SU-DHL-6 (cell line): ENCODE measurements around the gene ZBTB17.

Experiments
- EZH2phosphoT487 ChIP-seq: fragments of 200-600 bp; sonication (generic), shearing (Covaris generic); conservative IDR thresholded peaks from 2 replicates; pipeline ENCODE4 v1.6.1; 2018; ENCODE audit warnings: mild to moderate bottlenecking, antibody characterized with exemption, low read length, moderate library complexity, mixed read lengths
- TF ChIP-seq, protein P1 (sequence below): fragments of 200-600 bp; sonication (generic); IDR thresholded peaks from one replicate; pipeline ENCODE4 v1.5.1; 2017; ENCODE audit warnings: antibody characterized with exemption, mild to moderate bottlenecking, low read length, moderate library complexity; ENCODE audit not compliant: insufficient read depth, poor library complexity, severe bottlenecking

DNA sequence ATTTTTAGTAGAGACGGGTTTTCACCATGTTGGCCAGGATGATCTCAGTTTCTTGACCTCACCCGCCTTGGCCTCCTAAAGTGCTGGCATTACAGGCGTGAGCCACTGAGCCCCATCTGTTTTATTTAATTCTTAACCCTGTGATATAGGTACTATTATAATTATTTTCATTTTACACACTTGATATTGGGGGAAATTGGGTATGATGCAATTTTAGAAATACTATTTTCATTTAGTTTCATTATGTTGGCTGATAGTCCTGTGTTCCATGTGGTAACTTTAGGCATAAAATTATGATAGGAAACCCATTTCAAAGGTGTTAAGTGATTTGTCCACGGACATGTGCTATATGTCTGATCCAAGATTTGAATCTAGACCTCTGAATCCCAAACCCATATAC is 67.3 kb downstream of the ZBTB17 start:
- TF ChIP-seq, protein P1, sequence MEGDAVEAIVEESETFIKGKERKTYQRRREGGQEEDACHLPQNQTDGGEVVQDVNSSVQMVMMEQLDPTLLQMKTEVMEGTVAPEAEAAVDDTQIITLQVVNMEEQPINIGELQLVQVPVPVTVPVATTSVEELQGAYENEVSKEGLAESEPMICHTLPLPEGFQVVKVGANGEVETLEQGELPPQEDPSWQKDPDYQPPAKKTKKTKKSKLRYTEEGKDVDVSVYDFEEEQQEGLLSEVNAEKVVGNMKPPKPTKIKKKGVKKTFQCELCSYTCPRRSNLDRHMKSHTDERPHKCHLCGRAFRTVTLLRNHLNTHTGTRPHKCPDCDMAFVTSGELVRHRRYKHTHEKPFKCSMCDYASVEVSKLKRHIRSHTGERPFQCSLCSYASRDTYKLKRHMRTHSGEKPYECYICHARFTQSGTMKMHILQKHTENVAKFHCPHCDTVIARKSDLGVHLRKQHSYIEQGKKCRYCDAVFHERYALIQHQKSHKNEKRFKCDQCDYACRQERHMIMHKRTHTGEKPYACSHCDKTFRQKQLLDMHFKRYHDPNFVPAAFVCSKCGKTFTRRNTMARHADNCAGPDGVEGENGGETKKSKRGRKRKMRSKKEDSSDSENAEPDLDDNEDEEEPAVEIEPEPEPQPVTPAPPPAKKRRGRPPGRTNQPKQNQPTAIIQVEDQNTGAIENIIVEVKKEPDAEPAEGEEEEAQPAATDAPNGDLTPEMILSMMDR, result no peak
- TF ChIP-seq EZH2phosphoT487, result no peak
